Motor neuron (in vitro differentiated cells): ENCODE results near the gene ZFC3H1. TPM values are rescaled to one million over a fixed set of nuclear protein-coding genes. Genes with fewer than 3 reads are reported as not detected.
A peak's percentile ranks its signal among the peaks of the same experiment; 100 is the strongest.
"Not testable (repeated sequence)": the region's sequence is repeated elsewhere in the genome, so short reads cannot be mapped to it uniquely, and the experiment has no call there.

Experiments used
- ATAC-seq, 8 experiments: fragments of 200-7000 bp; cut with Tn5 transposase; replicated peaks in 6 of 8; 2 replicates each; pipeline ENCODE4 v1.8.0; 2021; ENCODE audit warnings: mild to moderate bottlenecking in 8 of 8, moderate library complexity in 8 of 8
- H3K27ac ChIP-seq, 2 donors: fragments of 250-450 bp; sonication (Bioruptor Pico); 2 replicates each; pipeline ENCODE4 v1.9.0; 2021; ENCODE audit warnings: antibody characterized with exemption in 2 of 2, mild to moderate bottlenecking in 2 of 2, moderate library complexity in 1 of 2
- H3K4me1 ChIP-seq, 2 donors: fragments of 250-450 bp; sonication (Bioruptor Pico); replicated peaks in 1 of 2; 2 replicates each; pipeline ENCODE4 v1.6.1; 2021; ENCODE audit warnings: antibody characterized with exemption in 2 of 2, mild to moderate bottlenecking in 2 of 2, moderate library complexity in 1 of 2
- H3K4me3 ChIP-seq, 5 donors: fragments of 250-450 bp; sonication (Bioruptor Pico); 2 replicates each; pipeline ENCODE4 v1.9.0; 2021; ENCODE audit warnings: antibody characterized with exemption in 5 of 5, mild to moderate bottlenecking in 5 of 5, moderate library complexity in 4 of 5
- WGBS, 10 experiments: fragments of 450-650 bp; shearing (Covaris generic); methylation state at CpG; one replicate each; pipeline ENCODE4 v1.0.0; 2022; 5-methylcytosine and 5-hydroxymethylcytosine counted together
- in situ Hi-C, 9 experiments: fragments of 400-800 bp; cut with MboI; loops; one replicate each; pipeline ENCODE4 v1.15.0; 2021; ENCODE audit warnings: low sequenced_read_pairs in 9 of 9, low pct_unique_long_range_greater_than_20kb in 2 of 9; ENCODE audit not compliant: unreplicated experiment in 9 of 9
- total RNA-seq, 8 experiments: library from RNA; unstranded; fragments of 300-600 nt; gene quantifications; 2 replicates each; pipeline versions ENCODE4 v1.2.3 to v1.2.4, GENCODE V29; 2022

ZFC3H1 gene, protein sequence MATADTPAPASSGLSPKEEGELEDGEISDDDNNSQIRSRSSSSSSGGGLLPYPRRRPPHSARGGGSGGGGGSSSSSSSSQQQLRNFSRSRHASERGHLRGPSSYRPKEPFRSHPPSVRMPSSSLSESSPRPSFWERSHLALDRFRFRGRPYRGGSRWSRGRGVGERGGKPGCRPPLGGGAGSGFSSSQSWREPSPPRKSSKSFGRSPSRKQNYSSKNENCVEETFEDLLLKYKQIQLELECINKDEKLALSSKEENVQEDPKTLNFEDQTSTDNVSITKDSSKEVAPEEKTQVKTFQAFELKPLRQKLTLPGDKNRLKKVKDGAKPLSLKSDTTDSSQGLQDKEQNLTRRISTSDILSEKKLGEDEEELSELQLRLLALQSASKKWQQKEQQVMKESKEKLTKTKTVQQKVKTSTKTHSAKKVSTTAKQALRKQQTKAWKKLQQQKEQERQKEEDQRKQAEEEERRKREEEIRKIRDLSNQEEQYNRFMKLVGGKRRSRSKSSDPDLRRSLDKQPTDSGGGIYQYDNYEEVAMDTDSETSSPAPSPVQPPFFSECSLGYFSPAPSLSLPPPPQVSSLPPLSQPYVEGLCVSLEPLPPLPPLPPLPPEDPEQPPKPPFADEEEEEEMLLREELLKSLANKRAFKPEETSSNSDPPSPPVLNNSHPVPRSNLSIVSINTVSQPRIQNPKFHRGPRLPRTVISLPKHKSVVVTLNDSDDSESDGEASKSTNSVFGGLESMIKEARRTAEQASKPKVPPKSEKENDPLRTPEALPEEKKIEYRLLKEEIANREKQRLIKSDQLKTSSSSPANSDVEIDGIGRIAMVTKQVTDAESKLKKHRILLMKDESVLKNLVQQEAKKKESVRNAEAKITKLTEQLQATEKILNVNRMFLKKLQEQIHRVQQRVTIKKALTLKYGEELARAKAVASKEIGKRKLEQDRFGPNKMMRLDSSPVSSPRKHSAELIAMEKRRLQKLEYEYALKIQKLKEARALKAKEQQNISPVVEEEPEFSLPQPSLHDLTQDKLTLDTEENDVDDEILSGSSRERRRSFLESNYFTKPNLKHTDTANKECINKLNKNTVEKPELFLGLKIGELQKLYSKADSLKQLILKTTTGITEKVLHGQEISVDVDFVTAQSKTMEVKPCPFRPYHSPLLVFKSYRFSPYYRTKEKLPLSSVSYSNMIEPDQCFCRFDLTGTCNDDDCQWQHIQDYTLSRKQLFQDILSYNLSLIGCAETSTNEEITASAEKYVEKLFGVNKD (N-terminal part only)
- 10 to 100 TPM; 16.8 to 63.4 (median 27.9) TPM for total RNA-seq

DNA sequence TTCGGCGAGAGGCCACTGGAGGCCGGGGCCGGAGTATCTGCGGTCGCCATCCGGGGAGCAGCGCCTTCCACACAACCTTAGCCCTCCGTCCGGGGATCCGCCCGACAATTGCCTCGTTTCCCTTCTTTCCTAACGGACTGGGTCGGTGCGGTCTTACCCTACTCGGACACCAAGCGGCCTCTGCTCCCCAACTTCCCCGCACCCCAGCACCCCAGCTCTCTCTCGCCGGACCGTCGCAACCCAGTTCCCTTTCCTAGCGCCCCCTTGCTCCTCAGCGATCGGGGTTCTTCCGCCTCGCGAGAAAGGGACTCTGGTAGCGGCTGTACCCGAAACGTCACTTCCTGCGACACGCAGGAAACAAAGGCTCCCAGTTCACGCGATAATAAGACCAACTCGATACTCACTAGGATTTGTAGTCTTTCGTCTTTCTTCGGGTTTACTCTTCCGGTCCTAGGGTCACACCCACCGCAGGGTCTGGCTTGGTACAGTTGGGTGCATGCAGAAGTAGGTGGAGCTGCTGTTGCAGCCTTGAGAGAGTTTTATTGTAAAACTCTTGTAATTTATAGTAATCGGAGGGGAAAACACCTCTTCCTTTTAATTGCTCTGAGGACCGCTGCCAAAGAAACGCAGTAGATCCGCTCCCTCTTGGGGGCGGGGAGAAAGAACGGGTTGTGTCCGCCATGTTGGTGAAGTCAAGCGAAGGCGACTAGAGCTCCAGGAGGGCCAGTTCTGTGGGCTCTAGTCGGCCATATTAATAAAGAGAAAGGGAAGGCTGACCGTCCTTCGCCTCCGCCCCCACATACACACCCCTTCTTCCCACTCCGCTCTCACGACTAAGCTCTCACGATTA, at the start of gene ZFC3H1, which contains the start of gene THAP2:
ZFC3H1 (minus strand) TSS at position 288 of the 850 bp plus-strand sequence; CDS start at position 50, 238 bp downstream.
THAP2 (plus strand) TSS at position 741 of the 850 bp plus-strand sequence. CDS start 209 bp downstream, outside the sequence.
- in situ Hi-C loops: no loop called here

GRCh38 chr12:71710276-71711125, 46.9 kb upstream of the ZFC3H1 start:
- Histone ChIP-seq H3K27ac (no peak overlapping the region), H3K4me3 (no peak overlapping the region), H3K4me1 (no peaks in the 10 kb centered on the region)
- peak in 5 of 8 experiments; percentile 33 to 89 (median 87) for ATAC-seq
- 28 to 100% (median 85%) methylated on average over 1 to 5 of the region's 7 CpGs; no CpG with 5 or more reads in 2 of the 10 experiments for WGBS, 10 experiments
- in situ Hi-C loops: loop anchor here in 1 of 9 experiments (25.0 kb wide), 1 partner anchor 298 kb away; no protein-coding TSS in a partner anchor

More for the DNA sequence above, at the start of gene ZFC3H1, which contains the start of gene THAP2:
- peak within 1 kb of the TSS; percentile 93 to 94 for H3K27ac ChIP-seq
- ATAC-seq: peak; percentile 81 to 93 (median 90)
- H3K4me3 ChIP-seq: peak within 1 kb of the TSS; percentile 58 to 75 (median 62)
- WGBS, 10 experiments: 0 to 7% (median 0%) methylated on average over 2 to 38 of the region's 57 CpGs; no CpG with 5 or more reads in 3 of the 10 experiments
- H3K4me1 ChIP-seq: peaks cover 5 to 17% of the 10 kb centered on the region in 2 donors

DNA sequence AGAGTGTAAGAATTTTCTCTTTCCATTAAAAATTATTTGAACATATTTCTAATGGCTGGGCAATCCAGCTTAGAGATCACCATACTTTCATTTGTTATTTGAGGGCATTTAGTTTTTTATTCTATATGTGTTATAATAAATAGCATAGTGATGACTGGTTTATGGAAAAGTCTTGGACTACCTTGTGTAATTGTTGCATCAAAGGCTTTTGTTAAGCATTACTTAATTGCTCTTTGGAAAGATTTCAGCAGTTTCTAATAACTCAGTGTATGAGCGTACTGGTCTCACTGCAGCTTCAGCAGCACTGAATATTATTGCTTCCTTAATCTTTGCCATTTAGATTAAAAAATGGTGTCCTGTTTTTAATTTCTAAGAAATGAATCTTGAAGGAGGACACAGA, 45.0 kb upstream of the ZFC3H1 start:
- in situ Hi-C loops: loop anchor here in 1 of 9 experiments (25.0 kb wide), 1 partner anchor 296 kb away; no protein-coding TSS in a partner anchor
- ATAC-seq: no peak
- 83 to 100% (median 100%) methylated on average over 1 of the region's 1 CpG for WGBS, 10 experiments

DNA sequence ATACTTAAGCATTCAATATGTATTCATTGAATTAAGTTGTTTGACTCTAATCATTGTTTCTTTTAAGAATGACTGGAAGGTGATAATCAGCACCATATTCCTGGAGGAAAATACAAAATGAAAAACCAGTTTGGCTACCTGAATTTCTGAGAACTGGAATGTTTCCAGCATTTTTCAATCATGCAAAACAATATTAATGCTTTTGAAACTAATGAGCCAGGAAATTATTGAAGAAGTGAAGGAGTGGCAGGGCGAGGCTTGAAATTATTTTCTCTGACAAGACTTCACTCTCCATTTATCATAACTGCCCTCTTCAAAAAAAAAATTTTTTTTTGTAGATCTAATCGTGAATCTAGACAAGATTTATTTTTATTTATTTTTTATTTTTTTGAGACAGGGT, 41.3 kb upstream of the ZFC3H1 start:
- ATAC-seq: no peak
- 55 to 100% (median 86%) methylated on average over 1 to 2 of the region's 2 CpGs for WGBS, 10 experiments
- Histone ChIP-seq H3K4me3 (no peak overlapping the region), H3K27ac (no peak overlapping the region), H3K4me1 (no peaks in the 10 kb centered on the region)
- in situ Hi-C loops: loop anchor here in 1 of 9 experiments (25.0 kb wide), 1 partner anchor 293 kb away; no protein-coding TSS in a partner anchor

More for the DNA sequence above, 45.0 kb upstream of the ZFC3H1 start:
- H3K27ac ChIP-seq: no peak overlapping the region
- H3K4me3 ChIP-seq: no peak overlapping the region
- H3K4me1 ChIP-seq: no peaks in the 10 kb centered on the region

- in situ Hi-C loops: loop anchor here in 1 of 9 experiments (25.0 kb wide), 1 partner anchor 291 kb away; no protein-coding TSS in a partner anchor
- H3K4me3 ChIP-seq: no peak overlapping the region
- no peak overlapping the region for H3K27ac ChIP-seq
- 38 to 100% (median 70%) methylated on average over 1 to 2 of the region's 2 CpGs for WGBS, 10 experiments
- ATAC-seq: no peak
- H3K4me1 ChIP-seq: no peaks in the 10 kb centered on the region
Measured at GRCh38 chr12:71703206-71703605, 39.6 kb upstream of the ZFC3H1 start.

DNA sequence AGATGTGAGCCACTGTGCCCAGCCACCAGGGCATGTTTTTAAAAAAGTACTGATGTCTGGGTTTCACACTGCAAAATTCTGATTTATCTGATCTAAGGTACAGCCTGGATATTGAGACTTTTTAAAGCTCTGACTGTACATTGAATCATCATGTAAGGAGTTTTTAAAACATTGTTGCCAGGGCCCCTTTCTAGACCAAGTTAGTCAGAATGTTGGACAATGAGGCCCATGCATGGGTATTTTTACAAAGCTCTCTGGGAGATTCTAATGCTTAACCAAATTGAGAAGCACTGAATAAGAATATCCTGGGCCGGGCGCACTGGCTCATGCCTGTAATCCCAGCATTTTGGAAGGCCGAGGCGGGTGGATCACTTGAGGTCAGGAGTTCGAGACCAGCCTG, 38.9 kb upstream of the ZFC3H1 start:
- in situ Hi-C loops: loop anchor here in 1 of 9 experiments (25.0 kb wide), 1 partner anchor 290 kb away; no protein-coding TSS in a partner anchor
- no peaks in the 10 kb centered on the region for H3K4me1 ChIP-seq
- no peak overlapping the region for H3K27ac ChIP-seq
- H3K4me3 ChIP-seq: no peak overlapping the region
- no peak for ATAC-seq
- WGBS, 10 experiments: 40 to 100% (median 93%) methylated on average over 1 to 5 of the region's 5 CpGs; no CpG with 5 or more reads in 4 of the 10 experiments

- in situ Hi-C loops: loop anchor here in 1 of 9 experiments (25.0 kb wide), 1 partner anchor 290 kb away; no protein-coding TSS in a partner anchor
- not testable (repeated sequence) for H3K4me1 ChIP-seq, H3K4me3 ChIP-seq, ATAC-seq, H3K27ac ChIP-seq
- WGBS, 10 experiments: 80 to 100% (median 93%) methylated on average over 1 to 6 of the region's 8 CpGs; no CpG with 5 or more reads in 6 of the 10 experiments
Measured at GRCh38 chr12:71702181-71702580, 38.5 kb upstream of the ZFC3H1 start.

DNA sequence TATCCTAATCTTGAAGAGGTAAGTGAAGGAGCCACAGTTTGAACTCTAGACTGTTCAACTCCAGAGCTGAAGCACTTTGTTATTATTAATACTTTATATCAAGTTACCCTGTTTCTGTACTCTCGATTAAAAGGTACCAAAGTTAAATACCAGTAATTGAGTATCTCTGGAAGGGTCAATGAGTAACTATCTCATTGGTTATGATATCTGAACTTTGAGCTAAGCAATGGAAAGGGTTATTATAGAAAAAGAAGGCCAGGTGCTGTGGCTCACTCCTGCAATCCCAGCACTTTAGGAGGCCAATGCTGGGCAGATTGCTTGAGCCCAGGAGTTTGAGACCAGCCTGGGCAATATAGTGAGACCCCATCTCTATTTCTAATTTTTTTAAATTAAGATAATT, 32.1 kb upstream of the ZFC3H1 start:
- 67 to 100% (median 93%) methylated on average over 1 of the region's 1 CpG; no CpG with 5 or more reads in 6 of the 10 experiments for WGBS, 10 experiments
- Histone ChIP-seq H3K27ac (no peak overlapping the region), H3K4me3 (no peak overlapping the region), H3K4me1 (no peaks in the 10 kb centered on the region)
- in situ Hi-C loops: no loop called here
- ATAC-seq: no peak

GRCh38 chr12:71694099-71694820, 30.6 kb upstream of the ZFC3H1 start:
- Histone ChIP-seq H3K4me3 (no peak overlapping the region), H3K27ac (no peak overlapping the region), H3K4me1 (no peaks in the 10 kb centered on the region)
- ATAC-seq: peak in 2 of 8 experiments; percentile 76 to 90
- in situ Hi-C loops: no loop called here
- WGBS, 10 experiments: 80 to 100% methylated on average over 1 of the region's 1 CpG; no CpG with 5 or more reads in 8 of the 10 experiments

- H3K27ac ChIP-seq, in situ Hi-C loops, H3K4me1 ChIP-seq, H3K4me3 ChIP-seq, ATAC-seq: not testable (repeated sequence)
- WGBS, 10 experiments: 83 to 100% (median 100%) methylated on average over 1 to 5 of the region's 5 CpGs; no CpG with 5 or more reads in 3 of the 10 experiments
Measured at GRCh38 chr12:71693651-71694050, 30.0 kb upstream of the ZFC3H1 start.
